Stimulated activated naive CD8-positive, alpha-beta T cell treated with anti-CD3 and anti-CD28 coated beads, Interleukin-15, amount 100 ng/mL, for 72 hours (primary cell): Measurements from ENCODE around the gene FRAS1.
"Not testable (repeated sequence)": the region's sequence is repeated elsewhere in the genome, so short reads cannot be mapped to it uniquely, and the experiment has no call there.

ENCODE experiments used
- ATAC-seq: fragments of 150-1000 bp; cut with Tn5 transposase; 2 replicates; pipeline ENCODE4 v1.10.0; 2021; ENCODE audit warnings: mild to moderate bottlenecking, moderate library complexity
- DNase-seq, 2 donors: peaks; one replicate each; pipeline ENCODE4 v3.0.0; 2021 to 2022
- H3K27ac Mint-ChIP-seq, 2 donors: one replicate each; pipeline ENCODE4 v1.8.0; 2022; ENCODE audit warnings: mild to moderate bottlenecking in 2 of 2, mixed read lengths in 2 of 2, moderate library complexity in 2 of 2
- H3K27me3 Mint-ChIP-seq: one replicate; pipeline ENCODE4 v1.8.0; 2022; ENCODE audit warnings: mixed read lengths
- H3K4me1 Mint-ChIP-seq: one replicate; pipeline ENCODE4 v1.8.0; 2022; ENCODE audit warnings: mild to moderate bottlenecking, mixed read lengths
- H3K4me3 Mint-ChIP-seq, 2 donors: one replicate each; pipeline ENCODE4 v1.8.0; 2022; ENCODE audit warnings: mild to moderate bottlenecking in 2 of 2, mixed read lengths in 2 of 2, moderate library complexity in 1 of 2
- H3K9me3 Mint-ChIP-seq, 2 donors: one replicate each; pipeline ENCODE4 v1.8.0; 2022; ENCODE audit warnings: mixed read lengths in 2 of 2

The FRAS1 gene

GRCh38 chr4:78478523-78478922 is 421.4 kb downstream of the FRAS1 start:
- Mint-ChIP-seq H3K4me1 (no peaks in the 10 kb centered on the region), H3K27ac (no peak overlapping the region), H3K4me3 (no peak overlapping the region), H3K9me3 (no peaks in the 10 kb centered on the region), H3K27me3 (no peaks in the 10 kb centered on the region)
- ATAC-seq (no peak), DNase-seq (no peak)

DNA sequence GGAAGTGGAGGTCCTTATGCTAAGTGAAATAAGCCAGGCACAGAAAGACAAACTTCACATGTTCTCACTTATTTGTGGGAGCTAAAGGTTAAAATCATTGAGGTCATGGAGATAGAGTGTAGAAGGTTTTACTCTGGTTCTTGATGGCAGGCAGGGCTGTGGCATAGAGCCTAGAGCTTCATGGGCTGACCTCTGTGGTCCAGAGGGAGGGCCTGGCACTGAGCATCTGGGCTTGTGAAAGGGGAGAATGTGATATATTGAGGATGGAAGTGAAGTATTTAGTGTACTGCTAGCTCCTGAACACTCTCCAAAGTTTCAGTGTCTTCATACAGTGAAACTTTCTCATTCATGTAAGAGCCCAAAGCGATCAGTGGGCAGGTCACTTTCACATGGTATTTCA is 423.2 kb downstream of the FRAS1 start:
- no peaks in the 10 kb centered on the region for H3K4me1 Mint-ChIP-seq
- no peak for ATAC-seq

DNA sequence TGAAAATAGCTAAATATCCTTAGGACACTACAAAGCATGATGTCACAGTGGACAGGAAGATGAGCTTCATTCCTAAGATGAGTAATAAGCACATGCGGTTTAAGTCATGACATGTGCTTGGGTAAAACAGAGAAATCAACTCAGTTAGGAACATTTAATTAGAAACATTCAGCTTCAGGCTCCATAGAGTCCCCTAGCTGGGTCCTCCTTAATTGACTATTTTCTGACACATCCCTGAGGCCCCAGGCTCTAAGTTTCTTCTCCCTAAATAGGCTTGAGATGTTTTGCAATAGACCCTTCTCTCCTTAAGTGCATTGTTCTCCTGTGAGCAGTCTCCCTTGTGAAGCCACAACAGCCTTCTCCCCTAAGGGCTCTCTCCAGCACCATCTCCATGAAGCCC is 424.1 kb downstream of the FRAS1 start:
- no peak for ATAC-seq
- Mint-ChIP-seq H3K4me1 (no peaks in the 10 kb centered on the region), H3K27me3 (no peaks in the 10 kb centered on the region), H3K4me3 (no peak overlapping the region), H3K9me3 (no peaks in the 10 kb centered on the region), H3K27ac (no peak overlapping the region)
- DNase-seq, result no peak

More for the DNA sequence above, 423.2 kb downstream of the FRAS1 start:
- no peak overlapping the region for H3K4me3 Mint-ChIP-seq
- H3K27ac Mint-ChIP-seq, result no peak overlapping the region
- no peak for DNase-seq
- H3K9me3 Mint-ChIP-seq, result no peaks in the 10 kb centered on the region
- H3K27me3 Mint-ChIP-seq, result no peaks in the 10 kb centered on the region

DNA sequence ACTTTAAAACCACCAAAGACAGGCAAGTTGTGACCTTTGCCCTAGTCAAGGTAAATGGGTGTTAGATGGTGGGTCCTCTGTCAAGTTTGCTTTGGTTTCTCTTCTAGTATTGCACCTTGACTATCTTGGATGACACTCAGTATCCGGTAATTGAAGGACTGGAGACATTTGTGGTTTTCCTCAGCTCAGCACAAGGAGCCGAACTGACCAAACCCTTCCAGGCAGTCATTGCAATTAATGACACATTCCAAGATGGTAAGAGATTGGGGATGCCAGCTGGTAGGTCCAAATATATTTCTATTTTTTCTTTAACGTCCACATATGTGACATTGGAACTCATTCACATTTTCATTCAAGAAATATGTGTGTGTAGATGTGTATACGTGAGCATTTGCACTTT is 425.2 kb downstream of the FRAS1 start:
- ATAC-seq (no peak), DNase-seq (no peak)
- Mint-ChIP-seq H3K9me3 (no peaks in the 10 kb centered on the region), H3K4me1 (no peaks in the 10 kb centered on the region), H3K4me3 (no peak overlapping the region), H3K27me3 (no peaks in the 10 kb centered on the region), H3K27ac (no peak overlapping the region)

GRCh38 chr4:78483811-78484210 is 426.7 kb downstream of the FRAS1 start:
- Mint-ChIP-seq H3K27ac (no peak overlapping the region), H3K9me3 (no peaks in the 10 kb centered on the region), H3K4me3 (no peak overlapping the region), H3K27me3 (no peaks in the 10 kb centered on the region), H3K4me1 (no peaks in the 10 kb centered on the region)
- ATAC-seq, result no peak
- no peak for DNase-seq

DNA sequence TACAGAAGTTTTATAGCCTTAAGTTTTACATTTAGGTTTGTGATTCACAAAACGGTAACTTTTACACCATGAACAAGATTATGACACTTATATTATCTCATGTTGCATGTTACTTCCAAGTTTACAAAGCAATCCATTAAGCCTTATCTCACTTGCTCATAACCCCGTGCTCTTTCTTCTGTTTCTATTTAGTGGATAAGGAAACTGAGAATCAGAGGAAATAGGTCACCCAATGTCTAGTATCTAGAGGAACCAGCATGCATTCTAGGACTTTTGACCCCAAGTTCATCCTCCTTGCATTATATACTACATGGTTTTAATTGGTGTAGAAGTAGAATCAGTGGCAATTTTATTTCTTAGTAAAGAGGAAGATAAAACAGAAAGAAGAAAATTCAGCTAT is 427.5 kb downstream of the FRAS1 start:
- Mint-ChIP-seq H3K4me1 (no peaks in the 10 kb centered on the region), H3K4me3 (no peak overlapping the region), H3K27me3 (no peaks in the 10 kb centered on the region), H3K9me3 (no peaks in the 10 kb centered on the region), H3K27ac (no peak overlapping the region)
- no peak for ATAC-seq
- DNase-seq, result no peak

- peaks cover 11% of the 10 kb centered on the region for H3K27me3 Mint-ChIP-seq
- H3K4me1 Mint-ChIP-seq, result no peaks in the 10 kb centered on the region
- H3K27ac Mint-ChIP-seq, result no peak overlapping the region
- no peaks in the 10 kb centered on the region for H3K9me3 Mint-ChIP-seq
- H3K4me3 Mint-ChIP-seq, result no peak overlapping the region
- DNase-seq (no peak), ATAC-seq (peak; percentile 56)
Observed at GRCh38 chr4:78493731-78494130, 436.6 kb downstream of the FRAS1 start.

DNA sequence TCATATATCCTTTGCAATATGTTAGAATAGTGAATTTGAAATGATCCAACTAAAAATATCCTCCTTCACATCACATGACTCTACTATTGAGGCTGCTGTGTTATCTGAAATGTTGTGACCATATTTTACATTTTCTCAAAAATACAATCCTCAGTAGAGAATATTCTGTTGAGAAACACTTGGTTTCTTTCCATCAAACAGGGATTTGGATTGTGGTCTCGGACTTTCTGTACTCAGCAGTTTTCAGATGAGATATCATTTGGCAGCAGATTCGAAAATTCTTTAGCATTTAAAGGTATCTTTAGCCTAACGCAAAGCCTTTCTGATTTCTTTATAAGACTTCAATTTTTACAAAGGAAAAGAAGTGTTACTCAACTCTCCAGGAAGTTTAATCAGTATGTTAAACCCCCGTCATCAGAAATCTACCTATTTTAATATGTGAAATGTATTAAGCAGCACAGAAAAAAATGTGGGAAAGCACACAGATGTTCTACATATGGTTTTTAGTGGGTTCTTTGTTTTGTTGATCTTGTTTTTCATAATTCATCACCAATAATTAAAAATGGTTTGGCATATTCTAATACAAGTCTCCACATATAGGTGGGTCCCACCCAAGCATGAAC is 439.0 kb downstream of the FRAS1 start:
- H3K27ac Mint-ChIP-seq, result no peak overlapping the region
- H3K27me3 Mint-ChIP-seq, result no peaks in the 10 kb centered on the region

DNA sequence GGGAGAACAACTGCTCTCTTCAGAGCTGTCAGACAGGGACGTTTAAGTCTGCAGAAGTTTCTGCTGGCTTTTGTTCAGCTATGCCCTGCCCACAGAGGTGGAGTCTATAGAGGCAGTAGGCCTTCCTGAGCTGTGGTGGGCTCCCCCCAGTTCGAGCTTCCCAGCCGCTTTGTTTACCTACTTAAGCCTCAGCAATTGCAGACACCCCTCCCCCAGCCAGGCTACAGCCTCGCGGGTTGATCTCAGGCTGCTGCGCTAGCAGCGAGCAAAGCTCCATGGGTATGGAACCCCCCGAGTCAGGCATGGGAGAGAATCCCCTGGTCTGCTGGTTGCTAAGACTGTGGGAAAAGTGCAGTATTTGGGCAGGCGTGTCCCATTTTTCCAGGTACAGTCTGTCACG is 449.1 kb downstream of the FRAS1 start:
- not testable (repeated sequence) for H3K4me3 Mint-ChIP-seq, DNase-seq

More for the DNA sequence above, 439.0 kb downstream of the FRAS1 start:
- H3K4me3 Mint-ChIP-seq, result no peak overlapping the region
- DNase-seq (no peak), ATAC-seq (no peak)
- H3K4me1 Mint-ChIP-seq, result no peaks in the 10 kb centered on the region
- no peaks in the 10 kb centered on the region for H3K9me3 Mint-ChIP-seq

GRCh38 chr4:78509043-78509442 is 451.9 kb downstream of the FRAS1 start:
- Mint-ChIP-seq H3K4me1 (no peaks in the 10 kb centered on the region), H3K4me3 (no peak overlapping the region), H3K27ac (no peak overlapping the region), H3K9me3 (no peaks in the 10 kb centered on the region), H3K27me3 (no peaks in the 10 kb centered on the region)
- ATAC-seq, result no peak
- DNase-seq, result no peak

More for the DNA sequence above, 449.1 kb downstream of the FRAS1 start:
- not testable (repeated sequence) for H3K4me1 Mint-ChIP-seq, ATAC-seq, H3K27ac Mint-ChIP-seq, H3K27me3 Mint-ChIP-seq, H3K9me3 Mint-ChIP-seq

DNA sequence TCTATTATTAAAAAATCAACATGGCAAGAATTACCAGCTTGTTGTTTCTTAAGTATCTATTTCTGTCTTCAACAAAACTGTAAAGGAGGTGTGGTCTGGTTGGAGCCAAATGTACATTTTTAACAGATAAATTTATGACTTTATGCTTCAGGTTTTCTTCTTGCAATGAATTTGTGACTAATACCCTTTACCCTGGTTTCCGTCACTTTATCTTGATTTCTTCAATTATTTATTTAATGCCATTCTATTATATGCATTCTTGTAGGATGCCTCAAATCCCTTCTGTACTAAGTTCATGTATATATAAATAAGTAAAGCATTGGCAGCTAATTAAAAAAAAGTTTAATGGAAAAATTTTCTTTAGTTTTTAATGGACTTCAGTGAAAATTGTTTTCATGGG is 453.0 kb downstream of the FRAS1 start:
- no peaks in the 10 kb centered on the region for H3K27me3 Mint-ChIP-seq

GRCh38 chr4:78510681-78511080 is 453.6 kb downstream of the FRAS1 start:
- ATAC-seq (no peak), DNase-seq (no peak)
- H3K27ac Mint-ChIP-seq, result no peak overlapping the region
- no peaks in the 10 kb centered on the region for H3K9me3 Mint-ChIP-seq
- no peaks in the 10 kb centered on the region for H3K4me1 Mint-ChIP-seq
- no peaks in the 10 kb centered on the region for H3K27me3 Mint-ChIP-seq
- H3K4me3 Mint-ChIP-seq, result no peak overlapping the region

More for the DNA sequence above, 453.0 kb downstream of the FRAS1 start:
- no peak overlapping the region for H3K4me3 Mint-ChIP-seq
- no peak overlapping the region for H3K27ac Mint-ChIP-seq
- H3K9me3 Mint-ChIP-seq, result no peaks in the 10 kb centered on the region
- no peaks in the 10 kb centered on the region for H3K4me1 Mint-ChIP-seq
- DNase-seq (no peak), ATAC-seq (no peak)

DNA sequence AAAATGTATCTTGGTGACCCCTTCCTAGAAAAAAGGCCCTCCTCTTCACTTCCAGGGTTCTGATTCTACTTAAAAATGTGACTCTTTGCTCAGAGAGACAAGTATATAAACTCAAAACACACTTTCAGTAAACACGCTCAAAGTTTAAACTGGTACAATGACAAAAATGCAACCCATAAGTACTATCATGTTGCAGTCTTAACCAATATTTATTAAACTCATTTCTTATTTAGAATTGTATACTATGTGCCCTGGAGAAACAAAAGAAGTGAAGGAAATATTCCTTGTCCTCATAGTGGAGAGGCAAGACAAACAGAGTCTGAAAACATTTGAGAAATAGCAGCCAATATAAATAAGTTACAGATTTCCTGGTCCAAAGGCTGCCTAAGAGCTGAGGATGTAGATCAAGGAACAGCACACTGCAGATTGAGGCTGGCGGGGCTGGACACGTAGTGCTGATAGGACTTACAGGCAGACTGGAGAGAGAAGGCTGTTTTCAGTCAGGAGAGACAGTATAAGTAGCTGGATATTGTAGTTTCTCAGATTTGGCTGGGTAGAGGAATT is 455.3 kb downstream of the FRAS1 start:
- Mint-ChIP-seq H3K4me3 (no peak overlapping the region), H3K27ac (no peak overlapping the region), H3K4me1 (no peaks in the 10 kb centered on the region), H3K9me3 (no peaks in the 10 kb centered on the region), H3K27me3 (no peaks in the 10 kb centered on the region)
- DNase-seq (no peak), ATAC-seq (no peak)

DNA sequence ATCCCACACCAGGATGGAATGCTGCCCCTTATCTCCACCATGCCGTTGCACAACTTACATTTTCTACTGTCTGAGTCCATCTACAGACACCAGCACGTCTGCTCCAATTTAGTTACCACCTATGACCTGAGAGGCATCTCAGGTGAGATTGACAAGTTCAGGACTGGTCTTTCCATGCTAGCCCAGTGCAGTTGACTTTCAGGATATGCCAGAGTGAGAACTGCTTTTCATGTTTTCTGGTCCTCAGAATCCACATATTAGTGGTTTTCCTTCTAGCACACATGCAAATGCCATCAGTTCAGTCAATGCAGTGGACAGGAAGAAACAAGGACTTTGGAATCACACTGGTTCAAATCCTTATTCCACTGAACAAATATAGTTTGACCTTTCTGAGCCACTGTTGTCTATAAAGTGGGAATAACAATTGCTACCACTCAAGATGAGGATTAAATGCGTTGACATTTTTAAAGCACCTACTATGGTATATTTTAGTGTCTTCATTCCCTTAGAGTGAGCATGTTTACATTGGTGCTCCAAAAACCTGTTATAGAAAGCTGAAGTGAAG is 456.4 kb downstream of the FRAS1 start:
- Mint-ChIP-seq H3K4me3 (no peak overlapping the region), H3K9me3 (no peaks in the 10 kb centered on the region), H3K27ac (no peak overlapping the region), H3K4me1 (no peaks in the 10 kb centered on the region), H3K27me3 (no peaks in the 10 kb centered on the region)
- no peak for DNase-seq
- no peak for ATAC-seq

DNA sequence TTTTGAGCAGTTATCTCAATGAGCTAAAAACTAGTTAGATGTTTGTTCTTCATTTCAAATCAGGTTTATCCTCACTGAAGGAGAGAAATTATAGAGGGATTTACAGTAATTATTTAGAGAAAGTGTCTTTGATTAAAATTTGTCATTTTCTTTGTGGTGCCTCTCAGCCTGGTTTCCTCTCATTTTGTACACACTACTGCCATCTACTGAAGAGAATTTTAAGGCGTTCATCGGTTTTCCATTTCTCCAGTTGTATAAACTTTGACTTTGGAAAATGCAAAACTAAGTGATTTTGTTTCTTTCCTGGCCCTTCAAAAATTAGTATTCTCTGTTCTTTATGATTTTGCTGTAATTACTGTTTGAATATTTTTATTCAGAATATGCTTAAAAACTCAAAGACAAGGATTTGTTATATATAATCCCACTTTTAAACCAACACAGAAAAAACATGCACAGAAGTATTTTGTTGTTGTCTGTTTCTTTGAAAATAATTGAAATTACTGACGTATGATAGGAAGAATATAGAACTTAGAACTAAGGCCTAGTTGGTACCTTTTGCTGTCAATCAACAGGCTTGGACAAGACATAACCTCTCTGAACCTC is 460.0 kb downstream of the FRAS1 start:
- DNase-seq, result no peak

GRCh38 chr4:78518561-78518960 is 461.4 kb downstream of the FRAS1 start:
- no peak overlapping the region for H3K4me3 Mint-ChIP-seq
- H3K27me3 Mint-ChIP-seq, result peaks cover 12% of the 10 kb centered on the region
- no peaks in the 10 kb centered on the region for H3K4me1 Mint-ChIP-seq
- no peak for ATAC-seq
- no peaks in the 10 kb centered on the region for H3K9me3 Mint-ChIP-seq
- DNase-seq, result no peak
- no peak overlapping the region for H3K27ac Mint-ChIP-seq

More for the DNA sequence above, 460.0 kb downstream of the FRAS1 start:
- Mint-ChIP-seq H3K4me1 (no peaks in the 10 kb centered on the region), H3K4me3 (no peak overlapping the region), H3K9me3 (no peaks in the 10 kb centered on the region), H3K27ac (no peak overlapping the region), H3K27me3 (peaks cover 12% of the 10 kb centered on the region)
- ATAC-seq, result no peak
